Cardiac fibroblast (primary cell): ENCODE results near the gene AGBL3.

ENCODE experiments used
- DNase-seq, 2 donors: peaks; one replicate each; pipeline versions ENCODE4 v3.0.0 to v3.0.0-alpha.2; 2010; ENCODE audit warnings: low read depth in 2 of 2
- H3K4me3 ChIP-seq, 2 donors: replicated peaks in 1 of 2; 1 replicate in 1 of 2; 2 replicates in 1 of 2; pipeline ENCODE4 v1.5.1; 2011; ENCODE audit warnings: low read depth in 2 of 2, low read length in 2 of 2, mild to moderate bottlenecking in 2 of 2, moderate library complexity in 1 of 2
- TF ChIP-seq, protein P1 (sequence below): IDR thresholded peaks from one replicate; pipeline ENCODE4 v1.5.1; 2011; ENCODE audit warnings: low read depth, mild to moderate bottlenecking, low read length, inconsistent platforms

Gene AGBL3

DNA sequence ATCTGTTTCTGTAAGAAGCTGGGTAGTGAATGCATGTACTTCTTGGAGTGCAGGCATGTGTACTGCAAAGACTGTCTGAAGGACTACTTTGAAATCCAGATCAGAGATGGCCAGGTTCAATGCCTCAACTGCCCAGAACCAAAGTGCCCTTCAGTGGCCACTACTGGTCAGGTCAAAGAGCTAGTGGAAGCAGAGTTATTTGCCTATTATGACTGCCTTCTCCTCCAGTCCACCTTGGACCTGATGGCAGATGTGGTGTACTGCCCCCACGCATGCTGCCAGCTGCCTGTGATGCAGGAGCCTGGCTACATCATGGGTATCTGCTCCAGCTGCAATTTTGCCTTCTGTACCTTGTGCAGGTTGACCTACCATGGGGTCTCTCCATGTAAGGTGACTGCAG is 142.6 kb downstream of the AGBL3 start:
- DNase-seq, result no peak
- TF ChIP-seq, protein P1, sequence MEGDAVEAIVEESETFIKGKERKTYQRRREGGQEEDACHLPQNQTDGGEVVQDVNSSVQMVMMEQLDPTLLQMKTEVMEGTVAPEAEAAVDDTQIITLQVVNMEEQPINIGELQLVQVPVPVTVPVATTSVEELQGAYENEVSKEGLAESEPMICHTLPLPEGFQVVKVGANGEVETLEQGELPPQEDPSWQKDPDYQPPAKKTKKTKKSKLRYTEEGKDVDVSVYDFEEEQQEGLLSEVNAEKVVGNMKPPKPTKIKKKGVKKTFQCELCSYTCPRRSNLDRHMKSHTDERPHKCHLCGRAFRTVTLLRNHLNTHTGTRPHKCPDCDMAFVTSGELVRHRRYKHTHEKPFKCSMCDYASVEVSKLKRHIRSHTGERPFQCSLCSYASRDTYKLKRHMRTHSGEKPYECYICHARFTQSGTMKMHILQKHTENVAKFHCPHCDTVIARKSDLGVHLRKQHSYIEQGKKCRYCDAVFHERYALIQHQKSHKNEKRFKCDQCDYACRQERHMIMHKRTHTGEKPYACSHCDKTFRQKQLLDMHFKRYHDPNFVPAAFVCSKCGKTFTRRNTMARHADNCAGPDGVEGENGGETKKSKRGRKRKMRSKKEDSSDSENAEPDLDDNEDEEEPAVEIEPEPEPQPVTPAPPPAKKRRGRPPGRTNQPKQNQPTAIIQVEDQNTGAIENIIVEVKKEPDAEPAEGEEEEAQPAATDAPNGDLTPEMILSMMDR, result no peak
- H3K4me3 ChIP-seq, result no peak overlapping the region

DNA sequence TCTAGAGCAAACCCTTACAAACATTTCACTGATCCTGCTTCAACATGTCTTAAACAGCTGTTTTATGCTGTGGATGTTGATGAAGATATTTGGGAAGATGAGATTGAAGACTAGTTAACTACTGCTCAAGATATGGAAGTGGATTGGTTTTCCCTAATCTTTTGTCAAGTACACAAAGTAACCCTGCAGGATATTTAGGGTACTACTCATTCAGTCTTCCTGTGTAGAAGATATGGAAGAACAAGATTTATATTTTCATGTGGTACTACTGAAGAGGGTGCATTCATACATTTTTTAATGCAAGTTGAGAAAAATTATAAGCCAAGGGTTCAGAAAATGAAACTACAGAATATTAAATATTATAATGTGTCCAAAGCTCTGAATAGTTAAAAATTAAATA is 143.3 kb downstream of the AGBL3 start:
- H3K4me3 ChIP-seq, result no peak overlapping the region
- DNase-seq, result no peak
- TF ChIP-seq, protein P1, result no peak

DNA sequence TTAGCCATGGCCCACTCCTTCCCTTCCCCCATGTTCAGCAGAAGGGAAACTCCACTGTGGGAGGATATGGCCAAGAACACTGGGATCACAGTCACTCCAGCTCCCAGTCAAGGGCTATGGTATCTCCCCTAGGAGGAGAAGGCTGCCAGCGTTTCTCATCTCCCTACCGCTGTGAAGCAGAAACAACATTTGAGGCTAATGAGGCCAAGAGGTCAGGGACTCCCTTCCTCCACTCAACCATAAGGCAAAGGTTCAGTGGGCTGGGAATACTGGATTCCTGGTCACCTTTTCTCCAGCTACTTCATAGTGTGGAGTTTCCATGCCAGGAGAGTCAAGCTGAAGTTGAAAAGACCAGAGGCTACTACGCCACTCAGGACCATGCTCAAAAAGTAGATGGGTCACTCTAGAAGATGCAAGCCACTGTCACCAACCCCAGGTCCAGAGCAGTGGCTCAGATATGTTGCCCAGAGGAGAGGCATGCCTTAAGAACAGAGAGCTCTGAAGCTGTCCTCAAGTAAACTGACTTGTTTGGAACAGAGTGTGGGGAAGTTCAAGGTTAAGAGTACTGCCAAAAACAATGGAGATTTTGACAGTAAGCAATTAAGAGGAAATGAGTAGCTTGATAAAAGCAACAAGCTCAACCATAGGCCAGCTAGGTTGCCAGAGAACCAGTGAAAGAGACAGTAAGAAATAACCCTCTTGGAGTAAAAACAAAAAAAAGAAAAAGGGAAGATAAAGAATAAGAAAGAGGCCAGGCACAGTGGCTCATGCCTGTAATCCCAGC is 157.8 kb downstream of the AGBL3 start:
- H3K4me3 ChIP-seq, result no peak overlapping the region
- TF ChIP-seq, protein P1, result no peak
- DNase-seq, result peak in 1 of 2 donors; percentile 75

DNA sequence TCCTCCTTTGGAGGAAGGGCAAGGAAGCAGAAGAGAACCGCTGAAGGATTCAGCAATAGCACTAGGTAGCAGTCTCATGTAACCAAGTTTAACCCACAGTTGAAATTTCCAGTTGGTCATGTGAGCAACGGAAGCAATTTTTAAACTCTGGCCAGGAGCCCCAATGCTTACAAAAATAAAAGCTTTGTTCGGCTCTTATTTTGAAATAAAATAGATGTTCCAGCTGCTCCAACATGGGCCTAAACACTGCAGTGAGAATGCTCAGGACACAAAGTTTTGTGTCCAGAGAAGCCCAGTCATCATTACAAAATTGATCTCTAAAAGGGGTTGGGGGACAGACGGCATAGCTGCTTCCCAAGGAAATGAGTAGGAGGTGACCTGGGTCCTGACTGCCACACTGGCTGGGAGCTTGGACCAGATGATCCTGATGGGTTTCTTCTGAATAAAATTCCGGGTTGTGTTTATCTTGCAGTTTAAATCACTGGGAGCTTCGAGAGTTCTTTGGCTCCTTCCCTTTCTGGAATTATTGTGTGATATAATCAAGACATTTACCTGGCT is 161.1 kb downstream of the AGBL3 start:
- peak; percentile 63 to 65 for DNase-seq
- TF ChIP-seq, protein P1, result no peak
- peak overlapping the region in 1 of 2 donors; percentile 58 for H3K4me3 ChIP-seq

DNA sequence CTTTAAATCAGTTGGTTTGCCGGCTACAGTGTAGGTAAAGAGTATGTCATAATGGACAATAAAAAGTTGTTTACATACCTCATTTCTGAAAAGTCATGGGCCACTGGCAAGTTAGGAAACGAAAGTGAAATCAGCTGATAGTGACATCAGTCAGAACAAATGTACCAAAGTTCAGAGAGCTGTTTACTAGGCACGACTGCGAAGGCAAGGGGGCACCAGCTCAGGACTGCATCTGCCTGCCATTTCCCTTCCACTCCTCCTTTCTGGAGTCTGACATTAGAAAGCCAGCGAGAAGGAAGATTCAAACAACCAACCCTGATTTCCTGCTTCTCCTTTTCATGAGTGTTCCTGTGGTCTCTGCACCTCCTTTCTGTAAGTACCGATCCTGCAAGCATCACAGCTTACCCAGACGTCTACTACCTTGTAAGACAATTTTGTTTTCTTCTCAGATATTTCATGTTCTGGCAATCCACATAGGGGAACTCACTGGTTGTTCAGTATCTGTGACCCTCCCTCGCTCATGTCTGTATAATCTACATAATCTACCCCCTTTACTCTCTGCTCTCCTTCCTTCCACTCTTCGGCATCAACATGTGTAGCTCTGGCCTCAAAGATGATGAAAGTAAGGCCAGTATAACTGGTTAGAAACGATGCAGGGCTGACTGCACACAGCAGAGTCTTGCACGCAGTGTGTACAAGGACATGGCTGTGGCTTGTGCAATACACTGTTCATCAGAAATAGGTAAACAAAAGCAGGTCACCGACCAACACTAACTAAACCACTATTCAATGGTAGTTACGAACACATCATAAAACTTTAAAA is 161.8 kb downstream of the AGBL3 start, which contains the start of gene TMEM140:
Gene TMEM140, plus strand, starts transcription at position 174 of the 823 bp plus-strand sequence. CDS start 16,370 bp downstream, outside the sequence.
- DNase-seq, result peak; percentile 71 to 81
- peak within 1 kb of the TSS; percentile 15 to 58 for H3K4me3 ChIP-seq
- TF ChIP-seq, protein P1, result peak; percentile 10

DNA sequence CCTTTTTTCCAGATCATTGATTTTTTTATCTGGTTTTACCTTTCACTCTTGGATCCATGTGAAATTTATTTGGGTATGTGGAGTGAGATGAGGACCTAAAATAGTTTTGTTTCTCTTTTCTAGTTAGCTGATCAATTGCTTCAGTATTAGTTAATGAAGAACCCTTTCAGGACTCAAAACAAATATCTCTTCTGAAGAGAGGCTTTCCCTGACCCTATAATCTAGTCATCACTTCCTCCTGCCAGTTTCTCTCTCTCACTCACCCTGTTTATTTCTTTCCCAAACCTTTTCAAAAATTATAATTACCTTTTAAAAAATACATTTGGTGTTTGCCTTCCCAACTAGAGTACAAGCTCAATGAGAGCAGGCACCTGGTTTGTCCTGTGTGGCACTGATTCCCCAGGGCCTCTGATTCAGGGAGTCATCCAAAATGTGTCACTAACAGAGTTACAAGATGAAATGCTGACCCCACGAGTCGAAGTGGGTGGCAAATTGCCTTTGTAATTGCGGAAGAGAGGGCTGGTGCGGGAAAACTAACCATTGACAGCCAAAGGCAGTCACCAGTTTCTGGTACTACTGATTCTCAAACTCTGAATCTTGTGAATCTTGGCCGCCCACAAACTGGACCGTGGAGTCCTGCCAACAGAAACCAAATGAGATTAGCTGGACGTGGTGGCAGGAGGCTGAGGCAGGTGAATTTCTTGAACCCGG is 163.9 kb downstream of the AGBL3 start:
- no peak overlapping the region for H3K4me3 ChIP-seq
- TF ChIP-seq, protein P1, result no peak

More for the DNA sequence above, 163.9 kb downstream of the AGBL3 start:
- DNase-seq, result no peak
